GM21526 (cell line): ENCODE results near the gene PPP4C.

Experiments used
- ATAC-seq: cut with Tn5 transposase; IDR thresholded peaks from one replicate; pipeline ENCODE4 v1.9.1; 2021; ENCODE audit warnings: moderate library complexity; ENCODE audit not compliant: unreplicated experiment, low FRiP score

PPP4C gene

GRCh38 chr16:30054451-30054850, 21.3 kb upstream of the PPP4C start:
- ATAC-seq = no peak

- ATAC-seq = no peak
Measured at GRCh38 chr16:30054959-30055553, 20.7 kb upstream of the PPP4C start.

GRCh38 chr16:30060346-30060745, 15.4 kb upstream of the PPP4C start:
- no peak for ATAC-seq

GRCh38 chr16:30060836-30061554, 14.8 kb upstream of the PPP4C start:
- ATAC-seq = no peak

- peak; percentile 1 for ATAC-seq
Measured at GRCh38 chr16:30063278-30063892, 12.4 kb upstream of the PPP4C start.

- ATAC-seq = peak; percentile 40
Measured at GRCh38 chr16:30063893-30064728, 11.7 kb upstream of the PPP4C start.

GRCh38 chr16:30064729-30065101, 11.1 kb upstream of the PPP4C start:
- peak; percentile 4 for ATAC-seq

GRCh38 chr16:30065102-30065942, 10.5 kb upstream of the PPP4C start, which contains the start of gene ALDOA:
Gene ALDOA (plus strand): TSS chr16:30065760. CDS start chr16:30066898, 1,138 bp downstream.
- ATAC-seq = peak; percentile 52

- no peak for ATAC-seq
Measured at GRCh38 chr16:30065943-30066760, 9.6 kb upstream of the PPP4C start.

GRCh38 chr16:30066761-30067583, 8.8 kb upstream of the PPP4C start:
- ATAC-seq = no peak

GRCh38 chr16:30067584-30067916, 8.2 kb upstream of the PPP4C start:
- no peak for ATAC-seq

- ATAC-seq = no peak
Measured at GRCh38 chr16:30068333-30068732, 7.5 kb upstream of the PPP4C start.

GRCh38 chr16:30068750-30069610, 6.8 kb upstream of the PPP4C start:
- no peak for ATAC-seq

- ATAC-seq = no peak
Measured at GRCh38 chr16:30069611-30070462, 6.0 kb upstream of the PPP4C start.

GRCh38 chr16:30070490-30070889, 5.3 kb upstream of the PPP4C start:
- ATAC-seq = no peak

GRCh38 chr16:30076276-30076791, 540 bp downstream of the PPP4C start:
- ATAC-seq = no peak
